D341Med (cell line): ENCODE data around the gene STRBP.
"Not testable (repeated sequence)": the region's sequence is repeated elsewhere in the genome, so short reads cannot be mapped to it uniquely, and the experiment has no call there.

Experiments used
- DNase-seq: peaks from one replicate; pipeline ENCODE4 v3.0.0; 2012; ENCODE audit warnings: low spot score

STRBP gene

DNA sequence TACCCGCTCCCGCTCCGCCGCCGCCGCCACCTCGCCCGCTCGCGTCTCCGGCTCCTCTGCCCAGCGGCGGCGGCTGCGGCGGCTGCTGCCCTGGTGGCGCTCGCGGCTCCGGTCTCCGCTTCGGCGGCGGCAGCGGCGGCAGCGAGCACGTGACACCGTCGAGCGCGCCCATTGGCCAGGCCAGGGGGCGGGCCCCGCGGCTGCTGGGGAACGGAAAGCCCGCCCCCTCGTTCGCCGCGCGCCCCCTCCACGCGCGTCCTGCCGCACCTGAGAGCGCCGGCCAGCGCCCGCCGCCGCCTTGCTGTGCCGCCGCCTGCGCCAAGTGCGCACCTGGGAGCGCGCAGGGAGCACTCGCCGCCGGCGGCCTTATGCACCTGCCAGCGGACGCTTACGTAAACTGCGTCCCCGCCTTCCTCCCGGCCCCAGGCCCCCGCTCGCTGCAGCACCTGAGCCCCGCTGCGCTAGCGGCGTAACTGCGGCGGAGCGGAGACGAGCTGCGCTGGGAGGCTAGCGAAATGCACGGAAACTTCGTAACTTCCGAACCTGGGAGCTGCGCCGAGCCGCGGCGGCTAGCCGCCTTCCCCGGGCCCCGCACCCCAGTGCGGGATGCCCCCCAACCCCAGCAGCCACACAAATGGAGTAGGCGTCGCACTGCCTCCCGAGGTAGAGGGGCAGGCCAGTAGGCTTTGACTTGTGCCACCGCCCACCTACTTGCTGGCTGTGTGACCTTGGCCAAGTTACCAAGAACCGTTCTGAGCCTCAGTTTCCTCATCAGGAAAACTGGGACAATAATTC is at the start of gene STRBP:
Gene STRBP, minus strand, starts transcription at position 122 of the 795 bp plus-strand sequence. CDS start 84,452 bp downstream, outside the sequence.
- peak; percentile 99 for DNase-seq

DNA sequence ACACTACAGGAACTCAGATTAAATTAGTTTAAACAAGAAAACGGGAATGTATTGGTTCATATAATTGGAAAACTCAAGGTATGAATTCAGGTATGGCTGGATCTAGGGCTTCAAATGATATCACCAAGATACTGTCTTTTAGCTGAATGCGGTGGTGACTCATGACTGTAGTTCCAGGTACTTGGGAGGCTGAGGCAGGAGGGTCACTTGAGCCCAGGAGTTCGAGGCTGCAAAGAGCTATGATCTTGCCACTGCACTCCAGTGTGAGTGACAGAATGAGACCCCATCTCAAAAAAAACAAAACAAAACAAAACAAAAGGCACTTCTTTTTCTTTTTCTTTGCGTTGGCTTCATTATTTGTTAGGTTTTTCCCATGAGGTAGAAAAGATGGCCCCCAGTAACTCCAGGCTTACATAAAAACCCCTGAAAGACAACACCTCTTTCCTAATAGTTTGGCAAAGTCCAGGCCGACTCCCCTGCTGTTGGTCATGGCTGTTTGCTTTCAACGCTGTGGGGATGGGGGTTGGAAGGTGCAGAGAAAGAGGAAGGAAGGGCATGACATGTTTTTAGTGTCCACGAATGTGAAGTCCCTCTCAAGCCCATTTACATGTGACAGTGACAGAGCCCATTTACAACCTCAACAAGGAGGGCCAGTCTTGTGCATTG is 47.8 kb upstream of the STRBP start:
- DNase-seq: no peak

DNA sequence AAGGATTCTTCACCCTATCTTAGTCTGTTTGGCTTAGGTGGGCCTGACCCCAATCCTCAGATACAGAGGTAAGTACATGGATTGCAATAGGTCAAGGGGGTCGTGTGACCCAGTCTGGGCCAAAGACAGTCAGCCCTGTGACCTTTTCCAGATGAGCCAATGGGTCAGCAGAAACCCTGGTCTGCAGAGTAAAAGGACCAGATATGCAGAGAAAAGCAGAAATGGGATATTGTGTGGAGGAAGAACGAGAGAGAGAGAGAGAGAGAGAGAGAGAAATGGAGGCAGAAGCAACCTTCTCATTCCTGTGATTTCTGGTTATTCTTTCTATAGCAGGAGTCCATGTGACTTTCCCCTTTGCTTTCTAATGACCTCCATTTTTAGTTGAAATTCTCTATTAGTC is 47.2 kb upstream of the STRBP start:
- no peak for DNase-seq

DNA sequence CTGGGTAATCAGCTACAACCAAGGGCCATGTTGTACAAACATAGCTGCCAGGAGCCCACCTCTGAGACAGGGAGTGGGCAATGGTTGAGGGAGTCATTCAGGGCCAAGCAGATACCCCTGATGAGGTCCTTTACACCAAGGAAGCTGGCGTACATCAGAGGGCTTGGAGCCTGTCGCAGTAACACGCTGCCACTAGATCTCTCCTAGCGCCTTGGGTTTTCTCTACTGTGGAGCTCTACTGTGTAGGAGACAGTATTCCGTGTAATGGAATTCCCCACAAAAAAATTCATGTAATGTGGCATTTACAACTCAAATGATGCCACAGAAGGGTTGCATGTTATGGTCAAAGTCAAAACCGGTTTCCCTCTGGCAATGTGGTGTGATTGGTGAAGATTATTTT is 46.2 kb upstream of the STRBP start:
- no peak for DNase-seq

DNA sequence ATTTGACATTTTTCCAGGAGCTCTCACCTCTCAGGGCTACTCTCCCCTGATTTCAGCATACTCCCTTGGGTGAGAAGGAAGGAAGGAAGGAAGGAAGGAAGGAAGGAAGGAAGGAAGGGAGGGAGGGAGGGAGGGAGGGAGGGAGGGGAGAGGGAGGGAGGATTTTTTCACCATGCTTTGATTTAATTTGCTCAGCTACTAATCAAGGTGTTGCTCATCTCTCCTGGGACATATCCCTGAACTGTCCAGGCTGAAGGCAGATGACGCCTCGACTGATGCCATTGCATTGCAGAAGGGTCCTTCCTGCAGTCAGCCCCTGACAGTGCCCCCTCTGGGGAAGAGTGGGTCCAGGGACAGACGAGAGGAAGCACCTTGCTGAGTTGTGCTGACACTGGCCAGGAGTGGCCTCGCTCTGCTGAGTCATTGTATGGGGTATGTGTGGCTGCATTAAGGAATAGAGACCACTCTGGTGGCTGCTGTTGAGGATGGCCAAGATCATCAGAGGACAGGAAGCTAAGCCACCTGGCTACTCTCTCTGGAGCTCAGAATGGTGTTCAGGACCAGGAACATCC is 44.0 kb upstream of the STRBP start:
- DNase-seq: no peak

DNA sequence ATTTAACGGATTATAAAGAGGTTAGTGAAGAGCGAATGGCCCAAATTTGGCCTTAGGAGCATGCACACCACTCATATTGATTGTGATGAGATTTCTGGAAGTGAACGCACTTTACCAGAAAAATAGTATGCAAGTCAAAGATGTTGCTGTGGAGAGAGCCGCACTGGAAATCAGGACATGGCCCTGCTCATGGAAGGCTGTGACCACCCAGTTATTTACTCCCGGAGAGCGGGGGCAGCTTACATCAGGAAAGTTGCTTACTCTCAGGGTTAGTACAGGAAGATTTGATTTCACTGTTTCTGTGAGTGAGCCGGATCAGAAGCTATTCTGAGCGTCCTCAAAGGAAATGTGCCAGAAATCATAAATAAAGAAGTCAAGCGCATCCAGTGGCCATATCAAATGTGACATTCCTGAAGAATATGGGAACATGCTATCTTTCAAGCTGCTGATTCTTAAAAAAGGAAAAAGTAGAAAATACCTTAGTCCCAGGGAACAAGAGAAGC is 42.9 kb upstream of the STRBP start:
- no peak for DNase-seq

DNA sequence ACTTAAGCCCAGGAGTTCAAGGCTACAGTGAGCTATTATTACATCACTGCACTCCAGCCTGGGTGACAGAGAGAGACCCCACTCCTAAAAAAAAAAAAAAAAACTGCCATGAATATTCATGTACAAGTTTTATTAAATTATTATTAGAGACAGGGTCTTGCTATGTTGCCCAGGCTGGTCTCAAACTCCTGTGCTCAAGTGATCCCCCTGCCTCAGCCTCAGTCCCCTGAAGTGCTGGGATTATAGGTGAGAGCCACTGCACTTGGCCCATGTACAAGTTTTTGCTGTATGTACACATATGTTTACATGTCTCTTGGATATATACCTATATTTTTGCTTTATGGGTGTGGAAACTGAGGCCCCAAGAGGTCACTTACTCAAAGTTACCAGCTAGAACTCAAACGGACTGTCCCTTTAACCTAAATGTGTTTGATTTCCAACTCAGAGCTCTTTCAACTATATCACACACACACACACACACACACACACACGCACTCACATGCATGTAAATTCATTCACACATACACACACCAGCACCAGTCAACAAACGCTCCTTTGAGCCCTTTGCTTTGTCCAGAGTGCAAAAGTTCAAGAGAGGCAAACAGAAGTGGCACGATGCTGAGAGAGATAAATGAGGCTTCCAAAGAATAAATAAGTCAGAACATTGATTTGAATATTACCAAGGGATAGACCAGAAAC is 42.3 kb upstream of the STRBP start:
- DNase-seq: no peak

DNA sequence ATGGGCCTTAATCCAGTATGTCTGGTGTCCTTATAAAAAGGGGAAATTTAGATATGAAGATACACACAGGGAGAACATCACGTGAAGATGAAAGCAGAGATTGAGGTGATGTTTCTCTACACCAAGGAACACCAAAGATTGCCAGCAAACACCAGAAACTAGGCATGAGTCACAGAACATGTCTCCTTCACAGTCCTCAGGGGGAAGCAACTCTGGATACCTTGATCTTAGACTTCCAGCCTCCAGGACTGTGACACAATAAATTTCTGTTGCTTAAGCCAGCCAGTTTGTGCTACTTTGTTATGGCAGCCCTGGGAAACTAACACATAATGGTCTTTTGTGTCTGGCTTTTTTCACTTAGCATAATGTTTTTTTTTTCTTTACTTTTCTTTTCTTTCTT is 41.2 kb upstream of the STRBP start:
- no peak for DNase-seq

DNA sequence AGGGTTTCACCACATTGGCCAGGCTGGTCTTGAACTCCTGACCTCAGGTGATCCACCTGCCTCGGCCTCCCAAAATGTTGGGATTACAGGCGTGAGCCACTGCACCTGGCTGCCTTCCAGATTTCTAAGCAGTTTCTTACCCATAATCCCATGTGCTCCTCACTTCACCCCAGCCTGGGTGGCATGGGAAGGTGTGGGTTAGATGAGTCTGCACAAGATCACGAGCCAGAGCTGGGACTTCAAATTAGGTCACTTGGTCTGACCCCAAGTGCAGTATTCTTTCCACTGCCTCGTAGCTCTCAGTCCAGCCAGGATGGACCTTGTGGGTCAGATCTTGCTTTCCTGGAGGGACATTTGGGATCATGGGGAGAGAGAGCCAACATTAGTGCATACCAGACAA is 37.5 kb upstream of the STRBP start:
- DNase-seq: no peak

DNA sequence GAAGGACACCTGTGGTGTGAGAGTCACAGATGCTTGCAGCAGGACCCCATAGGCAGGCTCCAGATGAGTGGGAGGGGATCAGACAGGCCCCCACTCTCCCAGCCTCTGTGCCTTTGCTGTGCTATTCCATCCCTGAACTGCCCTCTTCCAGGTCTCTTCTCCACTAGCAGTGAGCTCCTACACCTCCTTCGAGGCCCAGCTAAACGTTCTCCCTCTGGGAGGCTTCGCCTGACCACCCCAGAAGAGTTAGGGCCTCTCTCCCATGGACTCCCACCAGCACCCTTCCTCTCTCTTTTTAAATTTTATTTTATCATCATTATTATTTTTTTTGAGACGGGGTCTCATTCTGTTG is 35.9 kb upstream of the STRBP start:
- DNase-seq: no peak

DNA sequence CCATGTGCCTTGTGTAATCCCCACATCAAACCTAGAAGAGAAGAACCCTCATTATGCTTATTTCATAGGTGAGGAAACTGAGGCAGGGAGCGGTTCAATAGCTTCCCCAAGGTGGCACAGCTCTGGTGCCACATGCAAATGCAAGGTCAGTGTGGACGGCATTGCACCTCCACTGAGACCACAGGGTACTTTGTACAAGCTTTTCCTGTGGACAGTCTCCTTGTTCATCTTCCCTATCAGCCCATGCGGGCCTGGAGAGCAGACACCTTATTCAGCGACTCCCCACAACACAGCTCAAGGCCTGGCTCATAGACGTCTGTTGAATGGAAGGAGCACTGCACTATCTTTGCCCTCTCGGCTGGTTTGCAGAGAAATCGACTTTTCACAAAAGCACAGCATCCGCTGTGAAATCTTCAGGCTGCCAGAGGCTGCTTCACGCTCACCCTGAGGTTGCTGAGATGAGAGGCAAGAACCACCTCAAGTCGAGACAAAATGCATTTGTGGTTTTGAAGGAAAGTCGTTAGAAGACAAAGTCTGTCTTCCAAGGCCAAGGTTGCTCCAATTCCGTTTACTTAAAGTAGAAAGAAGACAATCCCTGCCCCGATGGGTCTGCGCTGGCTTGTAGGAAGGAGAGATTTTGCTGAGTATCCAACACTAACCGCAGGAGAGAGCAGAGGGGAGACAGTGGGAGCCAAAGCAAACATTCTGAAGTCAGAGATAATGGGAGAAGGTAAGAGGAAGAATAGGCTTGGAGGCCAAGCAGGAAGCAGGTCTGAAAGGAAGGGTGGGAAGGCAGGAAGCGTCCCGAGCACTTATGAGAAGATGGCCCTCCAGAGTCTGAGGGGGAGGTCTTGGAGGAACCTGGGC is 34.2 kb upstream of the STRBP start:
- no peak for DNase-seq

DNA sequence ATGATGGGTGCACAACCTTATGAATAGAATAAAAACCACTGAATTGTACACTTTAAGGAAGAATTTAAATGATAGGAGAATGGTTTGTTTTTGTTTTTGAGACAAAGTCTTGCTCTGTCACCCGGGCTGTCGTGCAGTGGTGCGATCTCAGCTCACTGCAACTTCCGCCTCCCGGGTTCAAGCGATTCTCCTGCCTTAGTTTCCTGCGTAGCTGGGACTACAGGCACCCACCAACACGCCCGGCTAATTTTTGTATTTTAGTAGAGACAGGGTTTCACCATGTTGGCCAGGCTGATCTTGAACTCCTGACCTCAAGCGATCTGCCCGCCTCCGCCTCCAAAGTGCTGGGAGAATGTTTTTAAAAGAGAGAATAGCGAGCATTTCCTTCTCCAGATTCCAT is 33.5 kb upstream of the STRBP start:
- DNase-seq: not testable (repeated sequence)

DNA sequence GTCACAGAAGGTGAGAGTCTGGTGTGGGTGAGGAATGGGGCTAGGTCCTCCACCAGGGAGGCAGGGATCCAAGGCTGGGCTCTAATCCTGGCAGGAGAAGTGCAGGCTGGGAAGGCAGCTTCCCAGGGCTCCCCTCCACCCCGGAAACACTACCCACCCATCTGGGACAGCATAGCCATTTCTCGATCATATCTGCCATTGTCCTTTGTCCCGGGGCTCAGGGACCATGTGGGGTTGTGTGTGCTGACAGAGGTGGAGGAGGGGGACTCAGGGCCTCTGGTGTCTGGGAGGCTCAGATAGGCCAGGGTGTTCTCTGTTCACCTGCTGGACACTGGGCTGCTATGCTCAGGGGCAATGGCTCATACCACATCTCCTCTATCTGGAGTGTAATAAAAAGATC is 32.2 kb upstream of the STRBP start:
- DNase-seq: no peak

DNA sequence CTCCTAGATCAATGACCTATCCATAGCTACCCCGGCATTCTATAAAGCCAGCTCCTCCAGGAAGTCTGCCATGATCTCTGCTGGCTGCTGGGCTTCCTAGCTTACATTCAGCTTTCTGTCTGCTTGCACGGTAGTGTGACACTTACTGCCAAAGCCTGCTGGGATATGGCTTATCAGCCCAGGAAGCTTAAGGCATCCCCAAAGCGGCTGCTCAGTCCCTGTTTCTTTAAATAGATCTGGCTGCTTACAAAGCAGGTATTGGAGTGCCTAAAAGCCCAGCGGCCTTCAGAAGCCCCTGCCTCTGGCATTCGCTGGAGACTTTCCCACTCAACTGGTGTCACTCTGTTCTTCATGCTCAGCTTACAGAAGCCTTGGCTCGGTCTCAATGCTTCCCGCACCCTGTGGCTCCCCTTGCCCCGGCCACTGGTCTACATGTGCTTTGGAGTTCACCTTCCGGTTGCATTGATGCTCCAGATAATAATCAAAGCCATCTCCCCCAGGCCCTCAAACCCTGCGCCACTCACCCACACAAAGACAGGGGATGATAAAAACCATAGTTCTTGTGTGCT is 31.3 kb upstream of the STRBP start:
- DNase-seq: peak; percentile 64

DNA sequence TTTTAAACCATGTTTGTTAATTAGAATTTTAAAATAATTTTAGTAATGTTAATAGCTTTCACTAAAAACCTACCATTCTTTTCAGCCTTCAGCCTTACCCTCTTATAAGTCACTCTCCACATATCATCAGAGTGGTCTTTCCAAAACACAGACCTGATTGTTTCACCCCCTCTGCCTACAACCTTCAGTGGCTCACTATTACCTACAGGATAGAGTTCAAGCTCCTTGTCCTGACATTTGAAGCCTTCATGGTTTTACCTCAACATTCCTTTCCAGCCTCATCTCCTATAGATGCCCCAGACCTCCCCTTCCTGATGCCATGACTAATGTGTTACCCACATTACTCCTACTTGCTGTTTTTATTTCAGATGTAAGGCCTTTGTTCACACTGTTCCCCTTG is 27.8 kb upstream of the STRBP start:
- DNase-seq: no peak

DNA sequence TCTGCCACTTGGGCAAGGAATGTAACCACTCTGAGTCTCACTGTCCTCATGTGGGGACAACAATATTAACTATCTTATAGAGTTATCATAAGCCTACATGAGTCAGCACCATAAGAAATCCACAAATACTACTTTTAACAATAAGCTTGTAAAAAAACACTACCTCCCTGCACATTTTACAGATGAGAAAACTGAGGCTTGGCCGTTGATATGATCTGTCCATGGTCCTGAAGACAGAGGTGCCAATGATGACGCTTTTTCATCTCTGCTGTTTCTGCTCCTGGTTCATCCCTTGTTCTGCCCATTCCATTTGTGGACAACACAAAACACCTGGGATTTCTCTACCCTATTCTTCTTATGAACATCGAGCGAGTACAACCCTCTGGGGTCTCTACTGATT is 23.4 kb upstream of the STRBP start:
- DNase-seq: no peak

DNA sequence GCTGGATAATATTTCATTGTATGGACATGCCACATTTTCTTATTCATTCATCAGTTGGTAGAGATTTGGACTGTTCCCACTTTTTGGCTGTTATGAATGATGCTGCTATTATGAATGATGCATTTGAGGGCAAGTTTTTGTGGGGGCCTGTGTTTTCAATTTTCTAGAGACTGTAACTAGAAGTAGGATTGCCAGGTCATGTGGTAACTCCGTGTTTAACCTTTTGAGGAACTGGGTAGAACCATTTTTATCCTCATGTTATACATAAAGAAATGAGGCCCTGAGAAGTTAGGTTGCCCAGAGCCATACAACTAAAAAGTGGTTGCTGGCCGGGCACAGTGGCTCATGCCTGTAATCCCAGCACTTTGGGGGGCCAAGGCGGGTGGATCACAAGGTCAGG is 22.4 kb upstream of the STRBP start:
- DNase-seq: no peak

DNA sequence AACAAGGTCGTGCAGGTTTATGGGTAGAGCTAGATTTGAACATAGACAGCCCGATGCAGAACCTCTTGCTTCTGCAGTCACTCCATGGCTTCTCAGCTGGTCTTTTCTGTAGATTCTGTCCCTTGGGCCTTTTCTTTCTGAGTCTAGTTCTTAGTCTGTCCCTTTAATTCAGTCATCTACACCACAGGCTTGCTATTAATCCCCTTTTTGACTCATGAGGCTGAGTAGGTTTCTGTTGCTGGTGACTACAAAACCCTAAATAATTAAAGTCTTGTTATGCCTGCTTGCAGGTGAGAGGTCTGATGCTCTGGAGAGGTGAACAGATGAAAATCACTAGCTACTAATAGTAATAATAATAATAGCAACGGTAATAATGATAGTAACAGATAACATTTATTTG is 19.3 kb upstream of the STRBP start:
- DNase-seq: no peak

DNA sequence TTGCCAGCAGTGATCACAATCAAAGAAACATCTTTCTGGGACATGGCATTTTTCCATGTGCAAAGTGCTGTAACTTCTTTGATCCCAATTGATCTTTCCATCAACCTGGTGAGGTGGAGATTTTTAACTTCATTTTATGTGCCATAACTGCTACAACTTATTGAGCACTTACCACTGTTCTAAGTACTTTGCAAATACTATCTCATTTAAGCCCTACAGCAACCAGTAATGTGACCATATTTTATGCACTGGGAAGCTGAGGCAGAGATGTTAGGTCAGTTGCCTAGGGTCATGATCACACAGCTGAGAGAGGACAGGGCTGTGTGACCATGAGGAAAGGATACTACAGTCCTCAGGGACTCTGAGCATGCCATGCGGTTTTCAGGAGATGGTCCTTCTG is 17.9 kb upstream of the STRBP start:
- no peak for DNase-seq

DNA sequence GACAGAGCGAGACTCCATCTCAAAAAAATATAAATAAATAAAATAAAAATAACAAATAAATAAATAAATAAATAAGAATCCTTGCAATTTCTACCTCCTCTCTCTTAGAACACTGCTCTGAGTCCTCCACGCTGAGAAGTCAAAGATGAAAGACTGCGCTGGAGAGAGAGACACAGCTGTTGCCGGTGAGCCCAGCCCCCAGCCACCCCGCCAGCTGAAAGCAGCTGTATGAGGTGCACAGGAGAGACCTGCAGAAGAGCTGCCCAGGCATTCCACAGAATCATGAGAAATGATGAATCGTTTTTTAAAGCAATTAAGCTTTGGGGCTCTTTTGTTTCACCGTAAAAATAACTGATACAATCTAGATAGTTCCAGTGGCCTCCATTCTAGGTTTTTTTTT is 16.3 kb upstream of the STRBP start:
- no peak for DNase-seq

DNA sequence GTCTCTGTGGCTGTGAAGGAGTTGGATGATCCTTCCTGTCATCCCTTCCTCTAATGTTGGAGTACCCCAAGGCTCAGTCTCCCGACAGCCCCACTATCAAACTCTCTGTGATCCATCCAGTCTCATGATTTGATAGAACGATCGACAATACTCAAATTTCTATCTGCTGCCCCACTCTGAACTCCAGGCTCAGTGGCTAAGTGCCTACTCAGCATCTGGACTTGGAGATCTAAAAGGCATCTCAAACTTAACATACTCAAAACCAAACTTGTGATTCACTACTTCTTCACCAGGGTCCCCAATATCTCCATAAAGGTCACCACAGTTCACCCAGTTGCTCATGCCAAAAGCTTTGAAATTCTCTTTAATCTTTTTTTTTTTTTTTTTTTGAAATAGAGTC is 15.1 kb upstream of the STRBP start:
- no peak for DNase-seq

DNA sequence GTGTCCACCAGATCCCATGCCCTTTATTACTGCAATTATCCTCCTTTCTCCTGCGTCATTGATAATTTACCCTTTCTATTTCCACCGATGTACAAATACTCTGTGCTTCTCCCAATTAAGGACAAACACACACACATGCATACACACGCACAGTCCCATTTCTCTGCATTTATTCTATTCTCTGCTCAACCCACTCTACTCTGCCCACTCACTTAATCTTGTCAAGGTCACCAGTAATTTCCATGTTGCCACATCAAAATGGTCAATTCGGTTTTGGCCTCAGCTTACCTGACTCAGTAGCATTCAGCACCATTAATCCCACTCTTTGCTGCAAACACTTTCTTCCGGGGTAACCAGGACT is 14.6 kb upstream of the STRBP start:
- DNase-seq: no peak
